Hepatocyte (in vitro differentiated cells): ENCODE measurements around the gene CACNA1B. TPM values are rescaled to one million over a fixed set of nuclear protein-coding genes. Genes with fewer than 3 reads are reported as not detected.

ENCODE experiments used
- DNase-seq: peaks from one replicate; pipeline ENCODE4 v3.0.0-alpha.2; 2016; ENCODE audit warnings: low spot score
- H2AFZ ChIP-seq: fragments of 200-600 bp; sonication (generic); 2 replicates; pipeline ENCODE4 v1.6.0; 2016; ENCODE audit warnings: antibody characterized with exemption, mild to moderate bottlenecking
- H3K27ac ChIP-seq: fragments of 200-600 bp; sonication (generic); 2 replicates; pipeline ENCODE4 v1.5.1; 2016; ENCODE audit warnings: mild to moderate bottlenecking
- H3K27me3 ChIP-seq: fragments of 200-600 bp; sonication (generic); 2 replicates; pipeline ENCODE4 v1.6.1; 2016
- H3K36me3 ChIP-seq: fragments of 200-600 bp; sonication (generic); replicated peaks from 2 replicates; pipeline ENCODE4 v1.5.1; 2016; ENCODE audit warnings: low read depth; ENCODE audit not compliant: insufficient read depth
- H3K4me1 ChIP-seq: fragments of 200-600 bp; sonication (generic); 2 replicates; pipeline ENCODE4 v1.5.1; 2016; ENCODE audit warnings: mild to moderate bottlenecking, moderate library complexity; ENCODE audit not compliant: insufficient read depth
- H3K4me2 ChIP-seq: fragments of 200-600 bp; sonication (generic); 2 replicates; pipeline ENCODE4 v1.6.0; 2016
- H3K4me3 ChIP-seq: fragments of 200-600 bp; sonication (generic); 2 replicates; pipeline ENCODE4 v1.5.1; 2016; ENCODE audit warnings: mild to moderate bottlenecking
- H3K79me2 ChIP-seq: fragments of 200-600 bp; sonication (generic); 2 replicates; pipeline ENCODE4 v1.6.0; 2017; ENCODE audit warnings: mild to moderate bottlenecking
- H3K9me2 ChIP-seq: fragments of 200-600 bp; sonication (generic); replicated peaks from 2 replicates; pipeline ENCODE4 v1.6.0; 2017; ENCODE audit warnings: mild to moderate bottlenecking; ENCODE audit not compliant: insufficient read depth
- H3K9me3 ChIP-seq: fragments of 200-600 bp; sonication (generic); 2 replicates; pipeline ENCODE4 v1.5.1; 2016; ENCODE audit warnings: low read depth, mild to moderate bottlenecking
- H4K20me1 ChIP-seq: fragments of 200-600 bp; sonication (generic); 2 replicates; pipeline ENCODE4 v1.6.0; 2016; ENCODE audit warnings: mild to moderate bottlenecking; ENCODE audit not compliant: insufficient read depth, poor library complexity, severe bottlenecking
- EZH2 ChIP-seq: fragments of 200-600 bp; sonication (generic); IDR thresholded peaks from 2 replicates; pipeline ENCODE4 v1.6.1; 2016; ENCODE audit warnings: antibody characterized with exemption, mild to moderate bottlenecking, borderline replicate concordance
- EZH2phosphoT487 ChIP-seq: fragments of 200-600 bp; sonication (generic); IDR thresholded peaks from one replicate; pipeline ENCODE4 v1.6.1; 2018; ENCODE audit warnings: antibody characterized with exemption, mild to moderate bottlenecking, low read depth, moderate library complexity; ENCODE audit not compliant: unreplicated experiment, severe bottlenecking
- WGBS: methylation state at CpG from one replicate; pipeline ENCODE4 v1.1.6; 2016; ENCODE audit warnings: low lambda C conversion rate; ENCODE audit errors: missing lambda C conversion rate; 5-methylcytosine and 5-hydroxymethylcytosine counted together
- polyA plus RNA-seq: library from polyadenylated mRNA; unstranded; fragments of >200 nt; fragmentation: Nextera tagmentation; extraction: Ambion mirVana; gene quantifications from 2 replicates; pipeline ENCODE4 v1.2.1, GENCODE V29; 2016
- total RNA-seq: library from RNA; depleted of rRNA; stranded (reverse); fragments of >200 nt; gene quantifications from 2 replicates; pipeline ENCODE4 v1.2.3, GENCODE V29; 2014
- TF ChIP-seq, protein P1 (sequence below): fragments of 200-600 bp; sonication (generic); IDR thresholded peaks from 2 replicates; pipeline ENCODE4 v1.5.1; 2016; ENCODE audit warnings: antibody characterized with exemption, mild to moderate bottlenecking; ENCODE audit not compliant: poor library complexity

The CACNA1B gene
- total and polyA plus RNA-seq, 2 experiments from 2014 or later, result 0.30 to 0.39 TPM

DNA sequence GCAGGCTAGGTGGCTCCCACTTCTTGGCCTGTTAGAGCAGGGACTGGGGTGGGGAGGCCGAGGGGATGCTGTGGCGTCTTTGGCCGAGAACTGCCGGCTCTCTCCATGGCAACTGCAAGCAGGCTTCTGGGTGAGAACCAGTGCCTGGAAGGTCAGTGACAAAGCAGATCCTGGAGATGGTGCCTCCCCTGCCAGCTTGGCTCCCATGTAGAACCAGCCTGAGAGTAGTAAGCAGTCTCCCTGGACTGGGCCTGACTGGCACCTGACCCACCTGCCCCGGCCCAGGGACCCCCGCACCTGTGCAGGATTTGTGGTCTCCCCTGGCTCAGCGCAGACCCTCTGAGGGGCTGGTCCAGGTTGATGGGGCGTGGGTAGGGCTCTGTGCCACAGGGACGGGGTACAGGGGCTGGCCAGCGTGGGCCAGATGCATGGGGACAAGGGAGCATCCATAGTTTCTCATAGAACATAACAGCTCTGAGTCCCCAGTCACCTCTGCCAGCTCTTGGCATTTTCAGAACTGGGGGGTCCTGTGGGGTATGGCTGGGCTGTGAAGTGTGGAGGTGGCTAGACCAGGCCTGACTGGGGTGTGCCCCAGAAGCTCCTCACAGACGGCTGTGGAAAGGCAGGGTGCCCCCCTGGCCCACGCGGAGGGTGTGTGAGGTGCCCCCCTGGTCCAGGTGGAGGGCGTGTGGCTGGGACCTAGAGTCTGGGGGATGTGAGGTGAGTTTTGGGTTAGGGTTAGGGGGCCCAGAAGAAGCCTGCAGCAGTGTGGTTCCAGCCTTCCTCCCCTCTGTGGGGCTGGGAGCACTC is 22.2 kb downstream of the CACNA1B start:
- TF ChIP-seq EZH2phosphoT487, result no peak
- no peak for TF ChIP-seq EZH2
- TF ChIP-seq, protein P1, sequence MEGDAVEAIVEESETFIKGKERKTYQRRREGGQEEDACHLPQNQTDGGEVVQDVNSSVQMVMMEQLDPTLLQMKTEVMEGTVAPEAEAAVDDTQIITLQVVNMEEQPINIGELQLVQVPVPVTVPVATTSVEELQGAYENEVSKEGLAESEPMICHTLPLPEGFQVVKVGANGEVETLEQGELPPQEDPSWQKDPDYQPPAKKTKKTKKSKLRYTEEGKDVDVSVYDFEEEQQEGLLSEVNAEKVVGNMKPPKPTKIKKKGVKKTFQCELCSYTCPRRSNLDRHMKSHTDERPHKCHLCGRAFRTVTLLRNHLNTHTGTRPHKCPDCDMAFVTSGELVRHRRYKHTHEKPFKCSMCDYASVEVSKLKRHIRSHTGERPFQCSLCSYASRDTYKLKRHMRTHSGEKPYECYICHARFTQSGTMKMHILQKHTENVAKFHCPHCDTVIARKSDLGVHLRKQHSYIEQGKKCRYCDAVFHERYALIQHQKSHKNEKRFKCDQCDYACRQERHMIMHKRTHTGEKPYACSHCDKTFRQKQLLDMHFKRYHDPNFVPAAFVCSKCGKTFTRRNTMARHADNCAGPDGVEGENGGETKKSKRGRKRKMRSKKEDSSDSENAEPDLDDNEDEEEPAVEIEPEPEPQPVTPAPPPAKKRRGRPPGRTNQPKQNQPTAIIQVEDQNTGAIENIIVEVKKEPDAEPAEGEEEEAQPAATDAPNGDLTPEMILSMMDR, result no peak
- Histone ChIP-seq H2AFZ (no peak overlapping the region), H3K4me2 (no peak overlapping the region), H3K9me3 (no peaks in the 10 kb centered on the region), H3K27ac (no peak overlapping the region), H3K27me3 (no peaks in the 10 kb centered on the region), H3K4me3 (no peak overlapping the region), H3K9me2 (no peaks in the 10 kb centered on the region), H3K36me3 (no peaks in the 10 kb centered on the region), H4K20me1 (no peaks in the 10 kb centered on the region), H3K79me2 (no peaks in the 10 kb centered on the region), H3K4me1 (no peaks in the 10 kb centered on the region)
- 87% methylated on average over 14 of the region's 14 CpGs for WGBS
- DNase-seq, result no peak

DNA sequence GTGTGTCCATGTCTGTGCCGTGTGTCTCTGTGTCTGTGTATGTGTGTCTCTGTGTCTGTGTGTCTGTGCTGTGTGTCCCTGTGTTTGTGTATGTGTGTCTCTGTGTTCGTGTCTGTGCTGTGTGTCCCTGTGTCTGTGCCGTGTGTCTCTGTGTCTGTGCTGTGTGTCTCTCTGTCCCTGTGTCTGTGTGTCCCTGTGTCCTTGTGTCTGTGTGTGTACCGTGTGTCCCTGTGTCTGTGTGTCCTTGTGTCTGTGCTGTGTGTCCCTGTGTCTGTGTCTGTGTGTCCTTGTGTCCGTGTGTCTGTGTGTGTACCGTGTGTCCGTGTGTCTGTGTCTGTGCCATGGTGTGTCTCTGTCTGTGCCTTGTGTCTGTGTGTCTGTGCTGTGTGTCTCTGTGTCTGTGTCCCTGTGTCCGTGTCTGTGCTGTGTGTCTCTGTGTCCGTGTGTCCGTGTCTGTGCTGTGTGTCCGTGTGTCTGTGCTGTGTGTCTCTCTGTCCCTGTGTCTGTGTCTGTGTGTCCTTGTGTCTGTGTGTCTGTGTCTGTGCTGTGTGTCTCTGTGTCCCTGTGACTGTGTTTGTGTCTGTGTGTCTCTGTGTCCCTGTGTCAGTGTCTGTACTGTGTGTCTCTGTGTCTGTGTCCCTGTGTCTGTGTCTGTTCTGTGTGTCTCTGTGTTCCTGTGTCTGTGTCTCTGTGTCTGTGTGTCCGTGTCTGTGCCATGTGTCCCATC is 23.2 kb downstream of the CACNA1B start:
- H3K9me2 ChIP-seq, result no peaks in the 10 kb centered on the region
- H3K27ac ChIP-seq, result no peak overlapping the region
- H4K20me1 ChIP-seq, result no peaks in the 10 kb centered on the region
- 95% methylated on average over 12 of the region's 12 CpGs for WGBS
- TF ChIP-seq, protein P1, result no peak
- TF ChIP-seq EZH2phosphoT487, result no peak
- no peak for TF ChIP-seq EZH2
- H3K9me3 ChIP-seq, result no peaks in the 10 kb centered on the region
- no peak overlapping the region for H3K4me2 ChIP-seq
- H3K4me1 ChIP-seq, result no peaks in the 10 kb centered on the region
- H3K4me3 ChIP-seq, result no peak overlapping the region
- H3K79me2 ChIP-seq, result no peaks in the 10 kb centered on the region
- H3K36me3 ChIP-seq, result no peaks in the 10 kb centered on the region
- no peak for DNase-seq
- H3K27me3 ChIP-seq, result no peaks in the 10 kb centered on the region
- no peak overlapping the region for H2AFZ ChIP-seq

DNA sequence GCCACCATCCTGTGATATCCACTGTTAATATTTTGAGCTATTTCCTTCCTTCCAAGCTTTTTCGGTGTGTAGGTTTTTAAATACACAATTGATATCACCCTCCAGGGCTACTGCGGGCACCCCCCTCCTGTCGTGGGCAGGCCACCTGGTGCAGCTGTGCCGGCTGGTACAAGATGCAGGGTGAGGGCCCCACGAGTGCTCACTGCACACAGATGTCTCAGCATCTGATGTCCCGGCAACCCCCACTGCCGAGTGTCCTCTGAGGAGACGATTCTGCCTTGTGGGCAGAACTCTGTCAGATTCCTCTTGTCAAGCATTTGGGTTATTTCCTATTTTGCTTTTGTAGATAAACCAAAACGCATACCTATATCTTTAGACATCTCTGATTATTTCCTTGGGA is 25.1 kb downstream of the CACNA1B start:
- no peak overlapping the region for H2AFZ ChIP-seq
- no peak overlapping the region for H3K4me2 ChIP-seq
- no peak for DNase-seq
- no peak overlapping the region for H3K27ac ChIP-seq
- TF ChIP-seq EZH2phosphoT487, result no peak
- TF ChIP-seq, protein P1, result no peak
- TF ChIP-seq EZH2, result no peak
- no peaks in the 10 kb centered on the region for H4K20me1 ChIP-seq
- 86% methylated on average over 9 of the region's 9 CpGs for WGBS
- no peaks in the 10 kb centered on the region for H3K4me1 ChIP-seq
- H3K36me3 ChIP-seq, result no peaks in the 10 kb centered on the region
- no peaks in the 10 kb centered on the region for H3K9me3 ChIP-seq
- H3K9me2 ChIP-seq, result no peaks in the 10 kb centered on the region
- H3K79me2 ChIP-seq, result no peaks in the 10 kb centered on the region
- H3K4me3 ChIP-seq, result no peak overlapping the region
- H3K27me3 ChIP-seq, result no peaks in the 10 kb centered on the region
